Natural killer cell (primary cell): ENCODE measurements around the gene C19orf25. TPM values are rescaled to one million over a fixed set of nuclear protein-coding genes. Genes with fewer than 3 reads are reported as not detected.

Experiments used
- ATAC-seq, 3 donors: fragments of 150-1000 bp in 2 of 3; fragments of 200-7000 bp in 1 of 3; cut with Tn5 transposase; 1 replicate in 1 of 3; 2 replicates in 2 of 3; pipeline ENCODE4 v1.10.0; 2021; ENCODE audit warnings: mild to moderate bottlenecking in 2 of 3, moderate library complexity in 2 of 3
- DNase-seq, 2 donors: peaks; one replicate each; pipeline versions ENCODE4 v3.0.0 to v3.0.0-alpha.2; 2013 to 2021; ENCODE audit warnings: mixed read lengths in 1 of 2
- H3K27ac ChIP-seq: one replicate; pipeline ENCODE4 v1.5.1; 2013; ENCODE audit warnings: mild to moderate bottlenecking, low read length
- H3K27me3 ChIP-seq: one replicate; pipeline ENCODE4 v1.6.1; 2013; ENCODE audit warnings: low read length; ENCODE audit not compliant: control insufficient read depth, insufficient read depth
- H3K36me3 ChIP-seq: one replicate; pipeline ENCODE4 v1.6.1; 2013; ENCODE audit warnings: low read length; ENCODE audit not compliant: control insufficient read depth, insufficient read depth
- H3K4me1 ChIP-seq: one replicate; pipeline ENCODE4 v1.6.1; 2013; ENCODE audit warnings: low read length; ENCODE audit not compliant: control insufficient read depth, insufficient read depth
- H3K4me3 ChIP-seq: one replicate; pipeline ENCODE4 v1.5.1; 2013; ENCODE audit warnings: low read length
- H3K9me3 ChIP-seq: one replicate; pipeline ENCODE4 v1.6.1; 2013; ENCODE audit warnings: low read length; ENCODE audit not compliant: control insufficient read depth, insufficient read depth
- H3K27ac Mint-ChIP-seq, 2 donors: one replicate each; pipeline ENCODE4 v1.8.0; 2022; ENCODE audit warnings: mild to moderate bottlenecking in 2 of 2, mixed read lengths in 2 of 2, moderate library complexity in 1 of 2
- H3K27me3 Mint-ChIP-seq, 2 donors: one replicate each; pipeline ENCODE4 v1.8.0; 2022; ENCODE audit warnings: low read depth in 2 of 2, mixed read lengths in 2 of 2
- H3K36me3 Mint-ChIP-seq: one replicate; pipeline ENCODE4 v1.8.0; 2022; ENCODE audit warnings: mixed read lengths
- H3K4me1 Mint-ChIP-seq, 2 donors: one replicate each; pipeline ENCODE4 v1.8.0; 2022; ENCODE audit warnings: mixed read lengths in 2 of 2
- H3K4me3 Mint-ChIP-seq: one replicate; pipeline ENCODE4 v1.8.0; 2022; ENCODE audit warnings: mild to moderate bottlenecking, moderate library complexity, mixed read lengths
- H3K9me3 Mint-ChIP-seq, 2 donors: one replicate each; pipeline ENCODE4 v1.8.0; 2022; ENCODE audit warnings: mixed read lengths in 2 of 2
- WGBS: methylation state at CpG from one replicate; pipeline ENCODE4 v1.1.7; 2013; ENCODE audit warnings: missing lambda C conversion rate; ENCODE audit not compliant: insufficient coverage; 5-methylcytosine and 5-hydroxymethylcytosine counted together
- intact Hi-C: fragments of 100-400 bp; cut with micrococcal nuclease; formaldehyde crosslinking; loops from one replicate; pipeline ENCODE4 v1.14.2; 2022
- total RNA-seq, 4 donors: library from RNA; stranded (reverse); fragments of 120-200 nt in 1 of 4; gene quantifications; one replicate each; pipeline versions ENCODE4 v1.2.3 to v1.2.4, GENCODE V29; 2013 to 2022
- TF ChIP-seq, protein P1 (sequence below): fragments of 200-600 bp; IDR thresholded peaks from one replicate; pipeline ENCODE4 v1.8.0; 2022; ENCODE audit warnings: antibody characterized with exemption

The C19orf25 gene
- total RNA-seq, 3 donors from 2014 or later (not counting 1 experiment from before 2014, with no cell fraction given), result 30.2 to 42.2 (median 34.3) TPM

DNA sequence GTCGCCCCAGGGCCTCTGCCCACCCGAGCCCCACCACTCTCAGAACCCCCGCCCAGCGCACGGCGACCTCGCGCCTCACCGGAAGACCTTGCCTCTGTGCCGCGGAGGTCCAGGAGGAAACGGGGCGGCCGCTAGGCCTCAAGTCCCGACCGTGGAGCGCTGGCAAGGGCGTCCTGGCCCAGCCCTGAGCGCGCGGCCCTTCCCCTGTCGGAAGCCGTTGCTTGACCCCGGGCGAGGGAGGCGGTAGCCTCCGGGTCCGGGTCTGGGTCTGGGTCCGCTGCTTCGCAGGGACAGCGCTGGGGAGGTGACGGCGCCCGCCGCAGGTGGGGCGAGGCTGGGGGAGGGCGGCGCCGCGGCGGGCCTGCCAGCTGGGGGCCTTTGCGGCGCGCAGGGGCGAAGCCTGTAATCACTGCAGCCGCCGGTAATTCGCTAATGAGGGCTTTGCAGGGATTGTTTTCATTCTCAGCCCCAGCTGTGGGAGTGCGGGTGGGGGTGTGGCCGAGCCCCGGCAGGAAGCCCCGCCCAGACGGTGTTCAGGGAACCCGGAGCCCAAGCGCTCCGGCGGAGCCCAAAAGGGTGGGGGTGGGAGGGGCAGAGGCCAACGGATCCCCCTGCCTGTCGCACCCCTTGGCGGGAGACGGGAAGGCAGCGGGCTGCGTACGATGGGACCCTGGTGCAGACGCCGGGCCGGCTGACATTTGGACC lies 8.6 kb downstream of the C19orf25 start:
- Mint-ChIP-seq H3K27ac (peak overlapping the region in 1 of 2 donors; percentile 63), H3K36me3 (no peaks in the 10 kb centered on the region), H3K4me1 (peaks cover 0 to 18% of the 10 kb centered on the region in 2 donors), H3K27me3 (peaks cover 0 to 5% of the 10 kb centered on the region in 2 donors), H3K9me3 (no peaks in the 10 kb centered on the region), H3K4me3 (peak overlapping the region; percentile 87)
- Histone ChIP-seq H3K4me1 (peaks cover 61% of the 10 kb centered on the region), H3K36me3 (no peaks in the 10 kb centered on the region), H3K27ac (no peak overlapping the region), H3K9me3 (no peaks in the 10 kb centered on the region), H3K4me3 (peak overlapping the region; percentile 16), H3K27me3 (peaks cover 25% of the 10 kb centered on the region)
- DNase-seq, result peak in 1 of 2 donors; percentile 79
- under 1% methylated on average over 67 of the region's 67 CpGs for WGBS
- TF ChIP-seq, protein P1, sequence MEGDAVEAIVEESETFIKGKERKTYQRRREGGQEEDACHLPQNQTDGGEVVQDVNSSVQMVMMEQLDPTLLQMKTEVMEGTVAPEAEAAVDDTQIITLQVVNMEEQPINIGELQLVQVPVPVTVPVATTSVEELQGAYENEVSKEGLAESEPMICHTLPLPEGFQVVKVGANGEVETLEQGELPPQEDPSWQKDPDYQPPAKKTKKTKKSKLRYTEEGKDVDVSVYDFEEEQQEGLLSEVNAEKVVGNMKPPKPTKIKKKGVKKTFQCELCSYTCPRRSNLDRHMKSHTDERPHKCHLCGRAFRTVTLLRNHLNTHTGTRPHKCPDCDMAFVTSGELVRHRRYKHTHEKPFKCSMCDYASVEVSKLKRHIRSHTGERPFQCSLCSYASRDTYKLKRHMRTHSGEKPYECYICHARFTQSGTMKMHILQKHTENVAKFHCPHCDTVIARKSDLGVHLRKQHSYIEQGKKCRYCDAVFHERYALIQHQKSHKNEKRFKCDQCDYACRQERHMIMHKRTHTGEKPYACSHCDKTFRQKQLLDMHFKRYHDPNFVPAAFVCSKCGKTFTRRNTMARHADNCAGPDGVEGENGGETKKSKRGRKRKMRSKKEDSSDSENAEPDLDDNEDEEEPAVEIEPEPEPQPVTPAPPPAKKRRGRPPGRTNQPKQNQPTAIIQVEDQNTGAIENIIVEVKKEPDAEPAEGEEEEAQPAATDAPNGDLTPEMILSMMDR, result no peak
- intact Hi-C loops, result no loop called here
- ATAC-seq, result peak; percentile 41 to 65 (median 45)

DNA sequence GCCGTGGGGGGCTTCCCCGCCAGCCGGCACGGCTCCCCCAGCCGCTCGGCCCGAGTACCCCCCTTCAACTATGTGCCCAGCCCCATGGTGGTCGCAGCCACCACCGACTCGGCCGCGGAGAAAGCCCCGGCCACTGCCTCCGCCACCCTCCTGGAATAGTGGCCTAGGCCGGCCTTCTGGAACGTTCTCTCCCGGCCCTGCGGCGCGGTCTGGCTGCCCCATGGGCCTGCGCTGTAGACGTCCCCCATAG lies 9.0 kb downstream of the C19orf25 start:
- intact Hi-C loops, result no loop called here
- Mint-ChIP-seq H3K36me3 (no peaks in the 10 kb centered on the region), H3K27ac (peak overlapping the region in 1 of 2 donors; percentile 63), H3K9me3 (no peaks in the 10 kb centered on the region), H3K4me1 (peaks cover 0 to 18% of the 10 kb centered on the region in 2 donors), H3K4me3 (peak overlapping the region; percentile 87), H3K27me3 (peaks cover 0 to 5% of the 10 kb centered on the region in 2 donors)
- DNase-seq (no peak), ATAC-seq (no peak)
- Histone ChIP-seq H3K4me3 (peak overlapping the region; percentile 16), H3K27me3 (peaks cover 26% of the 10 kb centered on the region), H3K9me3 (no peaks in the 10 kb centered on the region), H3K4me1 (peaks cover 63% of the 10 kb centered on the region), H3K27ac (no peak overlapping the region), H3K36me3 (no peaks in the 10 kb centered on the region)
- TF ChIP-seq, protein P1, result no peak
- 9% methylated on average over 22 of the region's 22 CpGs for WGBS

DNA sequence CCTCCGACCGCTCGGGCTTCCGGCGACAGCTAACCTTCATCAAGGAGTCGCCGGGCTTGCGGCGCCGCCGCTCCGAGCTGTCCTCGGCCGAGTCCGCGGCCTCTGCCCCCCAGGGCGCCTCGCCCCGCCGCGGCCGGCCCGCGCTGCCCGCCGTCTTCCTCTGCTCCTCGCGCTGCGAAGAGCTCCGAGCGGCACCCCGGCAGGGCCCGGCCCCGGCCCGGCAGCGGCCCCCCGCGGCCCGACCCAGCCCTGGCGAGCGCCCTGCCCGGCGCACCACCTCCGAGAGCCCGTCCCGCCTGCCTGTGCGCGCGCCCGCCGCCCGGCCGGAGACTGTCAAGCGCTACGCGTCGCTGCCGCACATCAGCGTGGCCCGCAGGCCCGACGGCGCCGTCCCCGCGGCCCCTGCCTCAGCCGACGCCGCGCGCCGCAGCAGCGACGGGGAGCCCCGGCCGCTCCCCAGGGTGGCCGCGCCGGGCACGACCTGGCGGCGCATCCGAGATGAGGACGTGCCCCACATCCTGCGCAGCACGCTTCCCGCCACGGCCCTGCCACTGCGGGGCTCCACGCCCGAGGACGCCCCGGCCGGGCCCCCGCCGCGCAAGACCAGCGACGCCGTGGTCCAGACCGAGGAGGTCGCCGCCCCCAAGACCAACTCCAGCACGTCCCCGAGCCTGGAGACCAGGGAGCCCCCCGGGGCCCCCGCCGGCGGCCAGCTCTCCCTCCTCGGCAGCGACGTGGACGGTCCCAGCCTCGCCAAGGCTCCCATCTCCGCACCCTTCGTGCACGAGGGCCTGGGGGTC lies 9.6 kb downstream of the C19orf25 start:
- peak overlapping the region; percentile 16 for H3K4me3 ChIP-seq
- TF ChIP-seq, protein P1, result no peak
- intact Hi-C loops, result no loop called here
- H3K36me3 ChIP-seq, result no peaks in the 10 kb centered on the region
- peaks cover 0 to 18% of the 10 kb centered on the region in 2 donors for H3K4me1 Mint-ChIP-seq
- peaks cover 0 to 5% of the 10 kb centered on the region in 2 donors for H3K27me3 Mint-ChIP-seq
- 1% methylated on average over 117 of the region's 117 CpGs for WGBS
- no peaks in the 10 kb centered on the region for H3K9me3 Mint-ChIP-seq
- no peak overlapping the region for H3K4me3 Mint-ChIP-seq
- H3K27ac ChIP-seq, result no peak overlapping the region
- H3K4me1 ChIP-seq, result peaks cover 64% of the 10 kb centered on the region
- peaks cover 27% of the 10 kb centered on the region for H3K27me3 ChIP-seq
- H3K36me3 Mint-ChIP-seq, result no peaks in the 10 kb centered on the region
- DNase-seq, result peak in 1 of 2 donors; percentile 63
- peak; percentile 38 to 57 (median 40) for ATAC-seq
- H3K27ac Mint-ChIP-seq, result peak overlapping the region in 1 of 2 donors; percentile 63
- no peaks in the 10 kb centered on the region for H3K9me3 ChIP-seq
